Measurements from ENCODE around the gene RPL5.
A peak's percentile ranks its signal among the peaks of the same experiment; 100 is the strongest.
"Not testable (repeated sequence)": the region's sequence is repeated elsewhere in the genome, so short reads cannot be mapped to it uniquely, and the experiment has no call there.

RPL5 gene

DNA sequence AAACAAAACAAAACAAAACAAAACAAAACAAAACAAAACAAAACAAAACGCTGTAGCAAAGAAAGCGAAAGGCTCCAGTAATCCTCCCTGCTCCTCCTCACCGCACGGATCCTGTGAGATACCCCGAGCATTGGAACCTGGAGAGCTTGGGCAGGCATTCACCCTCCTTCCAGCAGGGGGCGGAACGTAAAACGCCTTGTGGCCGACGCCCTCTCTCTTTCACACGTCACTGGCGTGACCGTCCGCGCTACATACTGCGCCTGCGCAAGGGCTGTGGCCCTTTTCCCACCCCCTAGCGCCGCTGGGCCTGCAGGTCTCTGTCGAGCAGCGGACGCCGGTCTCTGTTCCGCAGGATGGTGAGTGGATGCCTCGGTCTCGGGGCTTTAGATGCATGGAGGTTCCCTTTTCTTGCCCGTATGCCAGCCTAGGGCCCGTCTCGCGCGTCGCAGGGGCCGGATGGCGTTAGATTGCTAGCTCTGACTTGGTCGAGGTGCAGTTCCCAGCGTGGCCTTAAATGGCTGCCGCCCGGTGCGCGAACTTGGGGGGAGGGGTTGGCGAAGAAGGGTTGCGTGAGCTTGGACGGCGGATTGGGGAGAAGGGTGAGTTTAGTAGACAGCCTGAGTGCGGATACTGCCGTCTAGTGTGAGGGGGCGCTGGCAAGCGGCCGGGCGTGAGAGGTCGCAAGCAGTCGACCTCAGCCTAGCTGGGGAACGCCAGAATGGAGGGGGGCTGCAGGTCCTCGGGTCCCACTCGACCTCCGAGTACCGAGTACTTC lies at the start of gene RPL5:
RPL5 (plus strand) TSS at position 279 of the 775 bp plus-strand sequence; CDS start at position 354, 75 bp downstream.
- DNase-seq: peak; percentile 98

DNA sequence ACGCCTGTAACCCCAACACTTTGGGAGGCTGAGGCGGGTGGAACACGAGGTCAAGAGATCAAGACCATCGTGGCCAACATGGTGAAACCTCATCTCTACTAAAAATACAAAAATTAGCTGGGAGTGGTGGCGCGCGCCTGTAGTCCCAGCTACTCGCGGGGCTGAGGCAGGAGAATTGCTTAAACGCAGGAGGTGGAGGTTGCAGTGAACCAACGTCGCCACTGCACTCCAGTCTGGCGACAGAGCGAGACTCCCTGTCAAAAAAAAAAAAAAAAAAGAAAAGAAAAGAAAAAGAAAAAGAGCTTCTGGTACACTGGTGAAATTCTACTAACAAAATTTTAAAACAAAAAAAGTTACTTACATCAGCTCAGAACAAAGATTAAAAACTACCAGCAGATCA lies 48.3 kb upstream of the RPL5 start:
- DNase-seq: not testable (repeated sequence)

GRCh38 chr1:92784021-92784638 lies 47.7 kb upstream of the RPL5 start:
- no peak for DNase-seq

DNA sequence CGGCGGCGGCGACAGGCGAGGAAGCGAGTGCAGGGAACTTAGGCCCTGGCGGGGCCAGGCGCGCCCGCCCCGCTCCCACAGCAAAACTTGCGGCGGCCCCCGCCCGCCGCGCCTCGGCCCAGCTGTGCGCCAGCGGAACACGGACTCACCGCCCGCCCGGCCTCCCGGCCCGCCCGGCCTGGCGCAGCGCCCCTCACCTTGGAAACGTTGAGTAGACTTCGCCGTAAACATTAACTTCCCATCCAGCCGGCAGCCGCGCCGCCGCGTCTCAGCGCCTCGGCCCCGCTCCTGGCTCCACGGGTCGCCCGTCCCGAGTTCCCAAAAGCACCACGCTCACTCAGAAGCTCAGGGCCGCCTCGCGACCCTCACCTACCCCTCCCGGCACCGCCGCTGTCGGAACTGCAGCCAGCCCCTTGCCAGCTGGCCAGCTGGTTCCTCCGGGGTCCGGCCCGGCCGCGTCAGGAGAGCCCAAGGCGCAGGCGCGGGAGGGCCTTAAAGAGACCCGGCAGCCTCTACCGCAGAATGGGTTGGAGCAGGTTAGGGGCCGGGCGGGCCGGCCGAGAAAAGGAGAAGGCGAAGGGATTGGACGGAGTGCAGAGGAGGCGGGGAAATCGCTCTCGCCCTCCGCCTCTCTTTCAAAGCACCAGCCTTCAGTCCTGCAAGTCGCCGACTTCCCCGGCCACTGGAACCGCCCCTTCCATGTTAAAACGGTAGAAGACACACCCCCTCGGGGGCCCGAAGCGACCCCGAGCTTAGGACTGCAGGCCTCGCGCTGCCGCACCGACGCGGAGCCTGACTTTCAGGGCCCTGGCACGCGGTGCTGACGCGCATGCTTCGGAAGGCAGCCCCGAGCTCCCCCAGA lies 47.0 kb upstream of the RPL5 start, which contains the start of gene EVI5:
EVI5 (minus strand) TSS at position 470 of the 862 bp plus-strand sequence. CDS start 48,562 bp downstream, outside the sequence.
- peak; percentile 97 for DNase-seq

GRCh38 chr1:92786111-92786901 lies 45.5 kb upstream of the RPL5 start:
- no peak for DNase-seq

- DNase-seq: no peak
These were observed 41.8 kb upstream of the RPL5 start for GRCh38 chr1:92790081-92790480.

GRCh38 chr1:92790867-92791266 lies 41.0 kb upstream of the RPL5 start:
- DNase-seq: no peak

DNA sequence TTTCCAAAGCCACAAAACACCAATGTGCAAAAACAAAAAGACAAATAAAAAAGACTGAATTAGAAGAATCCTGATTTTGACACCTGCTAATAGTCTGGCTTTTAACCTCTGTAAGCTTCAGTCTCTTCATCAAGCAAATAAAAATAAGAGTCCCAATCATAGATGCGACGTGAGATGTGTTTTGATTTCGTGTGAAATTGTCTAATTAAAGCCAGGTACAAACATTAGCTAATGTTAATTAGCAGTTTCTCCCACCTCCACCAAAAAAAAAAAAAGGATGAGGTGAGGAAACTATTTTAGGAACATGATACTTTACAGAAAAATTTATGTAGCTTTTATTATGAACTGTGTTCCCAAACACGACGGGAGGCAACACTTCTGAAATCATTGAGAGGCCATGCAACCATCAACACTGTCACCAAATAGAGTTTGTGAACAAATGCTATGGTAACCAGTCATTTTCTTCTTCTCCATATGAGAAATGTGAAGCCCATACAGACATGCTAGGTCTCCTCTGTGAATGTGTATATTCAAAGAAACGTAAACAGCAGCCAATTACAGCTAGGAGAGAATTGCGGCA lies 40.3 kb upstream of the RPL5 start:
- peak; percentile 55 for DNase-seq

GRCh38 chr1:92792340-92792782 lies 39.5 kb upstream of the RPL5 start:
- peak; percentile 76 for DNase-seq

- no peak for DNase-seq
These were observed 36.7 kb upstream of the RPL5 start for GRCh38 chr1:92795166-92795565.

- DNase-seq: no peak
These were observed 34.5 kb upstream of the RPL5 start for GRCh38 chr1:92797297-92797696.

GRCh38 chr1:92797961-92798360 lies 33.9 kb upstream of the RPL5 start:
- no peak for DNase-seq

- no peak for DNase-seq
These were observed 28.5 kb upstream of the RPL5 start for GRCh38 chr1:92803140-92803887.

DNA sequence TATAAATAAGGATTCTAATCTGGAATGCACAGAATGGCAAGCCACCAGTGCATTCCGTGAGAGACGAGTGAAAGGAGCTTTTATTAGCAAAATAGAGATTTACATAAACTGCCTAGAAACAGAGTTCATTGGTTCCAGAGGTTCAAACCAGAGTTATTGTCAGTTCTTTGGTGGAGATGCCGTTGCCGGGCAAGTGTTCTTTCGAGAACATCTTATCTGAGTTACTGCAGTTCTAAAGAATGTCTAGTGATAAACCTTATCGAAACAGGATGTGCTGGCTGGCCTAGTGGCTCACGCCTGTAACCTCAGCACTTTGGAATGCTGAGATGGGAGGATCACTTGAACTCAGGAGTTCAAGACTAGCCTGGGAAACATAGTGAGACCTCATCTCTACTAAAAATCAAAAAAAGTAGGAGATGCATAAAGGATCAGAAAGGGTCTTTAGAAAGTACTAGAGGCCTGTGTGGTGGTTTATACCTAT lies 27.1 kb upstream of the RPL5 start:
- no peak for DNase-seq

DNA sequence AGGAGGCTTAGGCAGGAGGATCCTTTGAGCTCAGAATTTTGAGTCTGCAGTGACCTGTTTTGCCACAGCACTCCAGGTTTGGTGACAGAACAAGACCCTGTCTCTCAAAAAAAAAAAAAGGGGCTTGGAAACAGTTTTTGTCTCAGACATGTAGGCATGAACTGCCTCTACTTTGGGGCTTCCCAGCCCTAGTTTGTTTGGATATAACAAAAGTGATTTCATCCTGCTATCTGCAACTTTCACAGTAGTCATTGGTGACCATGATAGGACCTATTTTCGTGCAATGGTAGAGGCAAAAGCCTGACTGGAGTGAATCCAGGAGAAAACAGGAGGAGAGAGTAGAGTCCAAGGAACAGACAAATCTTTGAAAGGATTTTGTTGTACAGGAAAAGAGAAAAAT lies 26.6 kb upstream of the RPL5 start:
- no peak for DNase-seq

DNA sequence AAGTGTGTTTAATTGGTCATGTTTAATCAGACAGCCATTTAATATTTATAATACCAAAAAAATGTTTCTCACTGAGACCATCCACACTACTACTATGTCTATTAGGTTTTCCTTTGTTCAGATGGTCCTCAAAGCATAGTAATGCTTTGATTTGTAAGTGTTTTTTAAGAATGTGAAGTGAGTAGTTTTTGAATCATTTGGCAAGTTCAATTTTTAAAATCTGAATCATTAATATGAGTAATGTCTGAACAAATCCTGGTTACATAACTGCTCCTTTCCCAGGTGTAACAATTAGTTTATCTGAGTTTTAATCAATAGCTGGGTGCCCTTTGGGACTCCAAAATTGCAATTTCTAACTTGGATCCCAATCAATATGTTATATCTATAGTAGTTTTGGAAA lies 23.5 kb upstream of the RPL5 start:
- no peak for DNase-seq

DNA sequence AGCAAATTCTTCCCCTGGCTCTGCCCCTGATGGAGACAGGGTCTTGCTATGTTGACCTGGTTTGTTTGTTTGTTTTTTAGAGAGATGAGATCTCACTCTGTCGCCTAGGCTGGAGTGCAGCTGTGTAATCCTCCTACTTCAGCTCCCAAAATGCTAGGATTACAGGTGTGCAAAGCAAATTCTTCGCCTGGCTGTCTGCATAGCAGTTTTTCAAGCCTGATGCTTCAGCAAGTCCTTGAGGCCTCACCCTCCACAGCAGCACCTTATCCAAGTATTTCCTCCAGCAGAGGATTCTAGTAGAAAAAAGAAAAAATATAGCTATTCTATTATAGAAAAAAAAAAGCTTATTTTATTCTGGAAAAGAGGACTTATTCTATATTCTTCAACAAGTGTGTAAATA lies 15.1 kb upstream of the RPL5 start:
- no peak for DNase-seq

- no peak for DNase-seq
These were observed 14.6 kb upstream of the RPL5 start for GRCh38 chr1:92817137-92817697.

- no peak for DNase-seq
These were observed 13.7 kb upstream of the RPL5 start for GRCh38 chr1:92817986-92818764.

GRCh38 chr1:92820024-92820423 lies 11.8 kb upstream of the RPL5 start:
- DNase-seq: no peak
